NCI-H1436 treated with DMSO at 0.1 percent for 48 hours (cell line): ENCODE measurements around the gene SLC38A1.
"Not testable (repeated sequence)": the region's sequence is repeated elsewhere in the genome, so short reads cannot be mapped to it uniquely, and the experiment has no call there.

Source experiments
- DNase-seq: peaks from one replicate; lab custom pipeline; 2025; lab: John Stamatoyannopoulos, UW

SLC38A1 gene

GRCh38 chr12:46164186-46164761 lies 104.6 kb downstream of the SLC38A1 start:
- no peak for DNase-seq

- not testable (repeated sequence) for DNase-seq
These were observed 106.2 kb downstream of the SLC38A1 start for GRCh38 chr12:46162549-46163076.

- no peak for DNase-seq
These were observed 107.7 kb downstream of the SLC38A1 start for GRCh38 chr12:46160981-46161690.

- peak; percentile 76 for DNase-seq
These were observed 108.5 kb downstream of the SLC38A1 start for GRCh38 chr12:46160101-46160980.

GRCh38 chr12:46159309-46159901 lies 109.4 kb downstream of the SLC38A1 start:
- no peak for DNase-seq

GRCh38 chr12:46158501-46158900 lies 110.3 kb downstream of the SLC38A1 start:
- no peak for DNase-seq

- no peak for DNase-seq
These were observed 114.4 kb downstream of the SLC38A1 start for GRCh38 chr12:46154221-46154985.

GRCh38 chr12:46153268-46153872 lies 115.5 kb downstream of the SLC38A1 start:
- DNase-seq, result no peak

- DNase-seq, result no peak
These were observed 116.4 kb downstream of the SLC38A1 start for GRCh38 chr12:46152456-46152855.

- DNase-seq, result no peak
These were observed 118.1 kb downstream of the SLC38A1 start for GRCh38 chr12:46150735-46151134.

GRCh38 chr12:46149905-46150304 lies 118.9 kb downstream of the SLC38A1 start:
- DNase-seq, result no peak

- DNase-seq, result no peak
These were observed 119.8 kb downstream of the SLC38A1 start for GRCh38 chr12:46149079-46149464.

GRCh38 chr12:46148327-46149078 lies 120.3 kb downstream of the SLC38A1 start:
- DNase-seq, result no peak

GRCh38 chr12:46147144-46147543 lies 121.7 kb downstream of the SLC38A1 start:
- no peak for DNase-seq

- DNase-seq, result no peak
These were observed 123.0 kb downstream of the SLC38A1 start for GRCh38 chr12:46145881-46146280.

GRCh38 chr12:46144433-46144832 lies 124.4 kb downstream of the SLC38A1 start:
- no peak for DNase-seq

GRCh38 chr12:46136249-46136648 lies 132.6 kb downstream of the SLC38A1 start:
- DNase-seq, result no peak

GRCh38 chr12:46135750-46136149 lies 133.1 kb downstream of the SLC38A1 start:
- no peak for DNase-seq

- DNase-seq, result no peak
These were observed 134.0 kb downstream of the SLC38A1 start for GRCh38 chr12:46134852-46135251.

GRCh38 chr12:46134205-46134811 lies 134.5 kb downstream of the SLC38A1 start:
- no peak for DNase-seq
